ENCODE measurements around the gene FAM83C.
"Not testable (repeated sequence)": the region's sequence is repeated elsewhere in the genome, so short reads cannot be mapped to it uniquely, and the experiment has no call there.

FAM83C gene

DNA sequence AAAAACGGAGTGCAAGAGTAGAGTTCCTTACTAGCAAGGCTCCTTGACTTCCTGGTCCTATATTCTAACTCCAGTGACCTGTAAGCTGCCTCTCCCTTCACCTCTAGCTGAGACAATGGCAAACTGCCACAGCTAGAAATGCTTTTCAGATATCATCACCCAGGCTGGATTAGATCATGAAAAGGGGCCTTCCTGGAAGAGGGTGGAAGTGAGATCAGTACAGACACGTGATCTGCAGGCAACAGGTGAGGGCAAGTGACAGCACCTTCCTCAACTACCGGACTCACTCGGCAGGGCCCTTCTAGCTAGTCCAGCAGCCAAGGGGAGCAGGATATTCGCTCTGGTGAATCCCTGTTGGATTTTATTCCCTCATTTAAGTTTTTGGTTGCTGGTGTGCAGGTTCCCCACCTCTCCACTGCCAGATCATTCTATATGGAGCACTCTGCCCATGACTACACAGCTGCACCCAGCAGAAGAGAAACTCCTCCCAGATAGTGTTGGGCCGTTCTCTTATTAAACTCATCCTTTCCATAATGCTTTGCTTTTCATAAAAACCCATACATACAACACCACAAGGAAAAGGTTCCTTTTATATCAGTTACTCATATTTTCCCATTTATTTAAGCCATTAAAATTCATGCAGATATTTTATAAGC is 26.4 kb upstream of the FAM83C start:
- peak; percentile 90 for DNase-seq (ENCODE audit: low read depth)

- peak; percentile 49 for DNase-seq (ENCODE audit: low read depth)
Measured at GRCh38 chr20:35317416-35318210, 25.4 kb upstream of the FAM83C start.

GRCh38 chr20:35316086-35316485 is 23.9 kb upstream of the FAM83C start:
- no peak for DNase-seq (ENCODE audit: low read depth)

DNA sequence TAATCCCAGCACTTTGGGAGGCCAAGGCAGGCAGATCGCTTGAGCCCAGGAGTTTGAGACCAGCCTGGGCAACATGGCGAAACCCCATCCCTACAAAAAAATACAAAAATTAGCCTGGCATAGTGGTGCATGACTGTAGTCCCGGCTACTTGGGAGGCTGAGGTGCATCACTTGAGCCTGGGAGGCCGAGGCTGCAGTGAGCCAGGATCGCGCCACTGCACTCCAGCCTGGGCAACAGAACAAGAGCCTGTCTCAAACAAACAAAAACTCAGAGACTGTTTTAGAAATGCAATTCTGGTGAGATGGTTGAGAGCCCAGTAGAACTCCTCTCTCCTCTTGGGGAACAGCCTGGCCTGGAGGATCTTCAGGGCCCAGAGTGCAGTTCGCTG is 23.4 kb upstream of the FAM83C start:
- DNase-seq (ENCODE audit: low read depth) = not testable (repeated sequence)

GRCh38 chr20:35314816-35315631 is 22.8 kb upstream of the FAM83C start:
- peak; percentile 31 for DNase-seq (ENCODE audit: low read depth)

DNA sequence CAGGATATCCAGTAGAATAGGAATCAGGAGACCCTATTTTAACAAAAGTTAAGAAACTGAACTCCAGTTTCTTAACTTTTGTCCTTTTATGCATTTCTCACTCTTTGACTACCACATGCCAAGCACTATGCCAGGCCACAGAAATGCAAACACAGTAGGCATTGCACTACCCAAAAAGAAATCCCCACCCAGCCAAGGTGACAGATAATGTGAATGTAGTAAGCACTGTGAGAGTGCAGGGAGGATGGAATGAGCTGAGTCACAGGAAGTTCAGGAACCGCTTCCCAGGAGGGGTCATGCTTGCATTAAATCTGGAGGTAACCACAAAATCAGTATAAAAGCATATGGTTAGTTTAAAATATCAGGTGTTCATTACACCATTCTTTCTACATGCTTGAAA is 20.1 kb upstream of the FAM83C start:
- DNase-seq (ENCODE audit: low read depth) = peak; percentile 92

DNA sequence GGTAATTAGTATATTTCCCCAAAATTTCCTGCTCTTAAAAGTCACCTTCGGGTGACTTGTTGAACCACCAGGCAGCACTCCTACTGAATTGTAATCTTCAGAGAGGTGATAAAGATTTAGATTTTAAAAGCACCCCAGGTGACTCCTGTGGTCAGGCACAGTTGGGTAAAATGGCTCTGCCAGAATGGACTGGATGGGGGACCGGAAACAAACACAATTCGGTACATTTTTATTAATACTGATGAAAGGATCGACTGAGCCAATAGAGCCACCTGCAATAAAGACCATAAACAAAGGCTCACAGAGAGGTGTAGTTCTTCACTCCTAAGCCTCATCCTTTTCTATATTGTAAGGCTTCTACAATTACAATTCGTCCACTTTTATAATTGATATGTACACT is 19.6 kb upstream of the FAM83C start:
- no peak for DNase-seq (ENCODE audit: low read depth)

DNA sequence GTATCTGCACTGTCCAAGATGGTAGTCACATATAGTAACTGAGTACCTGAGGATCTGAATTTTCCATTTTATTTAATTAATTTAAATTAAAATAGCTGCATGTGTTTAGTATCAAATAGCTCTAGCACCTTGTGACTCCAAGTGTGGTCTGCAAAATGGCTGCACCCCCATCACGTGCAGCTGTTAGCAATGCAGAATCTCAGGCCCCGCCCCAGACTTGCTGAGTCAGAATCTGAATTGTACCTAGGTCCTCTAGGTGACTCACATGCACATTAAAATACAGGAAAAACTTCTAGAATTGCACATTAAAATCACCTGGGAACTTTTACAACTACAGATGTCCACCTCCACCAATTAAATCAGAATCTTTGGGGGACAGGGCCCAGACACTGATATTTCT is 19.2 kb upstream of the FAM83C start:
- peak; percentile 54 for DNase-seq (ENCODE audit: low read depth)

DNA sequence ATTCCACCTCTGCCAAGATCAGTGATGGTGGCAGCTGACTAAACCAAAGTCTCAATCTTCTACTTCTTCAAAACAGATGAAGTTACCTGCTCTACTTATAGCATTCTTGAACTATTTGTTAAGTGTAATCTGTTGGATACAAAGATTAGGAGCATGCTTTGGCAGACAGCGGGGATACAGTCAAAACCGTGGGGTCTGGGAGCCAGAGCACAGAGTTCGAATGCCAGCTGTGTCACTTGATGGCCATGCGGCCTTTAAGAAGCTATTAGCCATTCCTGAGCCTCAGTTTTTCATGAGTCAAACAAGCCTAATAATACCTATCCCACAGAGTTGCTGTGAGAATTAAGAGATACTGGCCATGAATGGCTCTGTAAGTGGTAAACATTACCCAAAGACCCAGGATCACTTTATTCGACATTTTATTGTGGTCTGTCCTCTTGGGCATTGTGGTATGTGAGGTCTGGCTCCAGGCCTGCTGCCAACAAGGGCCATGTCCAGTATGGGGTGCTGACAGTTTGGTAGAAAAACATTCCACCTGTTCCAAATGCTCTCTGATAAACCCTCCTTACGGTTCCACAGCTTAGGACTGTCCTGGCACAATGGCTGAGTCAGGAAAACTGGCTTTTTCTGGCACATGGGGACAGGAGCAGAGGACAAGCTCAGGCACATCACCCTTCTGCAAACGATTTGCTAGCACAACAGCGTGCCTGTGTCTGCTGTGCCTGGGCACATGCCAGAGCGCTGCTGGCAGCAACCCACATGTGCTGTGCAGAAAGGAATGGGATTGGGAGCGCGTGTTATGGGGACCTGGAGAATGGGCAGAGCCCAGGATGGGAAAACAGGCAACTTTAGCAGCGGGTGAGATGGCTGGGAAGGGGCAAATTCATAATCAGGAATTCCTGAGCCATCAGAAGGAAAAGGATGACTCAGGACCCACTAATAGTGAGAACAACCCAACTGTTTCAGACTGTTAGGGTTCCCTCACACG is 15.7 kb upstream of the FAM83C start:
- DNase-seq (ENCODE audit: low read depth) = peak; percentile 96

DNA sequence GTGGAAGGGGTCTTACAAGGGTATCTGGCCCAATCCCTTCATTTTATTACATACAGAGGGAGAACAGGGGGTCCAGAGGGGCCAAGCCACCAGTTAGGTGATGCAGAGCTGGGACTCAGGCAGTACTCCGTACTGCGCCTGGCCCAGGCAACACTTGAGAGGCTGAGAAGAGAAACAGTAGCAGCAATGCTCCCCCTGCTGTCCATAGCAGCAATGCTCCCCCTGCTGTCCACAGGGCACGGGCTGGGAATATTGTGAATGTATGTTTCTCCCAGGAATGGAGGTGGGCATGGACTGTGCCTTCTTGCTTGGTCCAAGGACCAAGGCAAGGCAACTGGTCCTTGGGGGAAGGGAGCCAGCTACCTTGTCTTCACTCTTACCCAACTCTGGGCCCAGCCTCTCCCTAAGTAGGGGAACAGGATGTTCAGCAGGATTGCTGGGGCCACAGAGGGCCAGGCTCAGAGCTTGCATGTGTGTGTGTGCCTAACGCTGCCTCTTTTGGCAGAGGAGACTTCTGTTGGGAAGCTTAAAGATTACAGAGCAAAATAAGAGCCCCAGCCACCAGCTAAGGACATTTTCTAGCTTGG is 14.8 kb upstream of the FAM83C start:
- DNase-seq (ENCODE audit: low read depth) = peak; percentile 82

- peak; percentile 100 for DNase-seq (ENCODE audit: low read depth)
Measured at GRCh38 chr20:35305682-35306556, 13.7 kb upstream of the FAM83C start.

DNA sequence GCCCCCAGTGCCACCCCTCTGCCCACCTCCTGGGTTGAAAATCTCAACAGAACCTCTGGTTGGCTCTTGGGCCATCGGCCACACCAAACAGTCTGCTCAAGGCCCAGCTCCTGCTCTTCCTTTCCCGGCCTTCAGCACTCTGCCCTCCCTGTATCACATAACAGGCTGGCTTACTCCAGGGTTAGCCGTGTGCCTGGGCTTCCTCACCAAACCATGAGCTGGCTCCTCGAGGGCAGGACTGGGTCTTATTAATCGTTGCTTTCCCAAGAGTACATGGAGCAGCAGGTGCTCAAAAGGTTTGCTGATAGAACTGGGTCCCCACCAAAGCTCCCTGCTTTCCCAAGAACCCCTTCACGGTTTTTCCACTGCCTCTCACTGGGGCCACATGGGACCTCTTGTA is 12.7 kb upstream of the FAM83C start:
- DNase-seq (ENCODE audit: low read depth) = no peak

- DNase-seq (ENCODE audit: low read depth) = peak; percentile 89
Measured at GRCh38 chr20:35303735-35304491, 11.7 kb upstream of the FAM83C start.

- no peak for DNase-seq (ENCODE audit: low read depth)
Measured at GRCh38 chr20:35303382-35303734, 11.1 kb upstream of the FAM83C start.

GRCh38 chr20:35302421-35303335 is 10.5 kb upstream of the FAM83C start:
- DNase-seq (ENCODE audit: low read depth) = peak; percentile 83

DNA sequence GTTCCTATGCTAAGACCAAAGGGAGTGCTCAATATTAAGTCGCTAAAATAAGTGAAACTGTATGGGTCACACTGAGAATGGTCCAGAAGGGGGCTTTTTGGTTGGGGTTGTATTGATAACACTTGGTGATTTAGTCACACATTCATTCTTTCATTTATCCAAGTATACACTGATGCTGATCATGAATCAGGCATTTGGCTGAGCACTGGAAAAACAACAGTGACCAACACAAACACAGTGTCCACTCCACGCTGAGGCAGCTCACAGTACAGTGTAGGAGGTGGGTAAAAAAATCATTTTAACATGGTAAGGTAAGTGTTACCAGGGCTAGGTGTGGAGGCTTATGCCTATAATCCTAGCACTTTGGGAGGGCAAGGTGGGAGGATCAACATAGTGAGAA is 9.2 kb upstream of the FAM83C start:
- DNase-seq (ENCODE audit: low read depth) = no peak

GRCh38 chr20:35300469-35301262 is 8.4 kb upstream of the FAM83C start:
- no peak for DNase-seq (ENCODE audit: low read depth)

GRCh38 chr20:35299780-35300179 is 7.6 kb upstream of the FAM83C start:
- DNase-seq (ENCODE audit: low read depth) = no peak
